Smooth muscle cell (in vitro differentiated cells): ENCODE data around the gene CASTOR2. TPM values are rescaled to one million over a fixed set of nuclear protein-coding genes. Genes with fewer than 3 reads are reported as not detected.
"Not testable (repeated sequence)": the region's sequence is repeated elsewhere in the genome, so short reads cannot be mapped to it uniquely, and the experiment has no call there.

Experiments used
- DNase-seq: peaks from one replicate; lab custom pipeline; 2025; ENCODE audit not compliant: unreplicated experiment; lab: John Stamatoyannopoulos, UW
- H2AFZ ChIP-seq: fragments of 200-600 bp; sonication (generic); 2 replicates; pipeline ENCODE4 v1.6.0; 2016; ENCODE audit warnings: antibody characterized with exemption, low read depth, mild to moderate bottlenecking
- H3F3A ChIP-seq: fragments of 200-600 bp; sonication (generic); 2 replicates; pipeline ENCODE4 v1.6.0; 2017; ENCODE audit warnings: antibody characterized with exemption, low read depth
- H3K27ac ChIP-seq: fragments of 200-600 bp; sonication (generic); 2 replicates; pipeline ENCODE4 v1.5.1; 2016; ENCODE audit warnings: low read depth, mild to moderate bottlenecking
- H3K27me3 ChIP-seq: fragments of 200-600 bp; sonication (generic); 2 replicates; pipeline ENCODE4 v1.6.1; 2016; ENCODE audit warnings: low read depth, mild to moderate bottlenecking
- H3K36me3 ChIP-seq: fragments of 200-600 bp; sonication (generic); 2 replicates; pipeline ENCODE4 v1.5.1; 2016; ENCODE audit warnings: low read depth
- H3K4me1 ChIP-seq: fragments of 200-600 bp; sonication (generic); 2 replicates; pipeline ENCODE4 v1.5.1; 2016; ENCODE audit warnings: low read depth
- H3K4me2 ChIP-seq: fragments of 200-600 bp; sonication (generic); 2 replicates; pipeline ENCODE4 v1.6.0; 2016; ENCODE audit warnings: mild to moderate bottlenecking
- H3K4me3 ChIP-seq: fragments of 200-600 bp; sonication (generic); 2 replicates; pipeline ENCODE4 v1.5.1; 2016; ENCODE audit warnings: mild to moderate bottlenecking
- H3K79me2 ChIP-seq: fragments of 200-600 bp; sonication (generic); 2 replicates; pipeline ENCODE4 v1.6.0; 2016; ENCODE audit warnings: low read depth, mild to moderate bottlenecking
- H3K9ac ChIP-seq: fragments of 200-600 bp; sonication (generic); 2 replicates; pipeline ENCODE4 v1.6.0; 2016; ENCODE audit warnings: low read depth
- H3K9me3 ChIP-seq: fragments of 200-600 bp; sonication (generic); replicated peaks from 2 replicates; pipeline ENCODE4 v1.5.1; 2016; ENCODE audit warnings: low read depth
- H4K20me1 ChIP-seq: fragments of 200-600 bp; sonication (generic); 2 replicates; pipeline ENCODE4 v1.6.0; 2016; ENCODE audit warnings: low read depth
- CTCF ChIP-seq: fragments of 200-600 bp; sonication (generic); IDR thresholded peaks from 2 replicates; pipeline ENCODE4 v1.5.1; 2017; ENCODE audit warnings: borderline replicate concordance, mild to moderate bottlenecking, antibody characterized with exemption; ENCODE audit not compliant: insufficient read depth, poor library complexity, severe bottlenecking
- WGBS: methylation state at CpG from one replicate; pipeline ENCODE4 v1.1.7; 2016; ENCODE audit warnings: low lambda C conversion rate; 5-methylcytosine and 5-hydroxymethylcytosine counted together
- polyA plus RNA-seq: library from polyadenylated mRNA; unstranded; fragments of >200 nt; fragmentation: Nextera tagmentation; extraction: Ambion mirVana; gene quantifications from 2 replicates; pipeline ENCODE4 v1.2.1, GENCODE V29; 2016
- total RNA-seq: library from RNA; depleted of rRNA; stranded (reverse); fragments of >200 nt; gene quantifications from 2 replicates; pipeline ENCODE4 v1.2.3, GENCODE V29; 2014

Gene CASTOR2
- total and polyA plus RNA-seq, 2 experiments from 2014 or later, result 4.3 to 11.4 TPM

GRCh38 chr7:75072981-75073283, 108.4 kb downstream of the CASTOR2 start:
- Histone ChIP-seq H3K4me1 (peaks cover 8% of the 10 kb centered on the region), H3K4me2 (peak overlapping the region; percentile 87), H3K9me3 (no peaks in the 10 kb centered on the region), H2AFZ (peak overlapping the region; percentile 88), H3K79me2 (peaks cover 15% of the 10 kb centered on the region), H3F3A (no peaks in the 10 kb centered on the region), H3K4me3 (peak overlapping the region; percentile 91), H3K36me3 (no peaks in the 10 kb centered on the region), H3K9ac (peak overlapping the region; percentile 91), H3K27me3 (no peaks in the 10 kb centered on the region), H3K27ac (peak overlapping the region; percentile 67), H4K20me1 (no peaks in the 10 kb centered on the region)
- TF ChIP-seq CTCF, result no peak
- WGBS, result 2% methylated on average over 9 of the region's 9 CpGs
- DNase-seq, result no peak

DNA sequence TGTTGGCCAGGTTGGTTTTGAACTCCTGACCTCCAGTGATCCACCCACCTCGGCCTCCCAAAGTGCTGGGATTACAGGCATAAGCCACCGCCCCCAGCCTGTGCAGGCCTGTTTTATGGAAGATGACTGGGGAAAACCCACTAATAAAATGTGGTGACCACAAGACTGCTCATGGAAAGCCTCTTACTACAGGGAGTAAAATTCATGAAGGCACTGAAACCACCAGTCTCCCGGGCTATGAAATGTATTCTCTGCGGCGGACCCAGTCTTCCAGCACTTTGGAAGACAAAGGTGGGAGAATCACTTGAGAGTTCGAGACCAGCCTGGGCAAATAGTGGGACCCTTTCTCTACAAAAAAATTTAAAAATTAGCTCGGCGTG, 109.7 kb downstream of the CASTOR2 start:
- Histone ChIP-seq H3K27ac (peak overlapping the region; percentile 67), H3K4me2 (peak overlapping the region; percentile 87), H3K4me3 (peak overlapping the region; percentile 91), H3K79me2 (peaks cover 15% of the 10 kb centered on the region), H2AFZ (peak overlapping the region; percentile 88)
- not testable (repeated sequence) for H3K27me3 ChIP-seq, H3K9me3 ChIP-seq, H3K36me3 ChIP-seq, H3F3A ChIP-seq, H4K20me1 ChIP-seq, DNase-seq, H3K9ac ChIP-seq, H3K4me1 ChIP-seq
- WGBS, result 49% methylated on average over 5 of the region's 8 CpGs

Other genes starting within 250 kb of the CASTOR2 start
- 0.54 TPM in 1 of 2 replicates, not detected in the other for gene NCF1, start 190.7 kb upstream of the CASTOR2 start, total RNA-seq
- 0.44 and 0.90 TPM in 2 replicates for gene NCF1, start 190.7 kb upstream of the CASTOR2 start, polyA plus RNA-seq
- 3.0 and 4.6 TPM in 2 replicates for gene GTF2IRD2, start 113.1 kb upstream of the CASTOR2 start, total RNA-seq
- gene GTF2IRD2, start 113.1 kb upstream of the CASTOR2 start, polyA plus RNA-seq, result 9.2 and 18.9 TPM in 2 replicates
- gene RCC1L, start 109.1 kb downstream of the CASTOR2 start, total RNA-seq, result 20.4 and 23.7 TPM in 2 replicates
- gene RCC1L, start 109.1 kb downstream of the CASTOR2 start, polyA plus RNA-seq, result 38.5 and 41.1 TPM in 2 replicates
- 8.9 and 17.1 TPM in 2 replicates for gene GTF2IRD2B, start 127.9 kb downstream of the CASTOR2 start, total RNA-seq
- 16.5 and 21.1 TPM in 2 replicates for gene GTF2IRD2B, start 127.9 kb downstream of the CASTOR2 start, polyA plus RNA-seq